NT2/D1 (cell line): Measurements from ENCODE around the gene IFT43.

Experiments used
- DNase-seq: peaks from one replicate; pipeline ENCODE4 v3.0.0-alpha.2; 2011; ENCODE audit warnings: low read depth, low spot score
- H3K27me3 ChIP-seq: 2 replicates; pipeline ENCODE4 v1.6.0; 2011; ENCODE audit warnings: mild to moderate bottlenecking; ENCODE audit not compliant: insufficient read length, insufficient read depth
- H3K36me3 ChIP-seq: 2 replicates; pipeline ENCODE4 v1.6.1; 2011; ENCODE audit warnings: mild to moderate bottlenecking, low read length, mixed read lengths; ENCODE audit not compliant: insufficient read depth, insufficient read length
- H3K4me1 ChIP-seq: 2 replicates; pipeline ENCODE4 v1.5.1; 2011; ENCODE audit not compliant: insufficient read depth, insufficient read length
- H3K4me3 ChIP-seq: 2 replicates; pipeline ENCODE4 v1.5.1; 2011; ENCODE audit warnings: low read depth; ENCODE audit not compliant: insufficient read length
- H3K9ac ChIP-seq: 2 replicates; pipeline ENCODE4 v1.6.0; 2011; ENCODE audit warnings: low read depth; ENCODE audit not compliant: insufficient read length
- H3K9me3 ChIP-seq: 2 replicates; pipeline ENCODE4 v1.5.1; 2011; ENCODE audit warnings: mild to moderate bottlenecking, low read length; ENCODE audit not compliant: insufficient read depth
- SUZ12 ChIP-seq: IDR thresholded peaks from 2 replicates; pipeline ENCODE4 v1.6.1; 2011; ENCODE audit not compliant: insufficient read length, insufficient read depth; ENCODE audit errors: extremely low read depth
- YY1 ChIP-seq: IDR thresholded peaks from 2 replicates; pipeline ENCODE4 v1.6.1; 2011; ENCODE audit not compliant: insufficient read length, insufficient read depth
- ZNF274 ChIP-seq: IDR thresholded peaks from 2 replicates; pipeline ENCODE4 v1.6.1; 2011; ENCODE audit warnings: mild to moderate bottlenecking, low read depth, low read length

IFT43 gene

DNA sequence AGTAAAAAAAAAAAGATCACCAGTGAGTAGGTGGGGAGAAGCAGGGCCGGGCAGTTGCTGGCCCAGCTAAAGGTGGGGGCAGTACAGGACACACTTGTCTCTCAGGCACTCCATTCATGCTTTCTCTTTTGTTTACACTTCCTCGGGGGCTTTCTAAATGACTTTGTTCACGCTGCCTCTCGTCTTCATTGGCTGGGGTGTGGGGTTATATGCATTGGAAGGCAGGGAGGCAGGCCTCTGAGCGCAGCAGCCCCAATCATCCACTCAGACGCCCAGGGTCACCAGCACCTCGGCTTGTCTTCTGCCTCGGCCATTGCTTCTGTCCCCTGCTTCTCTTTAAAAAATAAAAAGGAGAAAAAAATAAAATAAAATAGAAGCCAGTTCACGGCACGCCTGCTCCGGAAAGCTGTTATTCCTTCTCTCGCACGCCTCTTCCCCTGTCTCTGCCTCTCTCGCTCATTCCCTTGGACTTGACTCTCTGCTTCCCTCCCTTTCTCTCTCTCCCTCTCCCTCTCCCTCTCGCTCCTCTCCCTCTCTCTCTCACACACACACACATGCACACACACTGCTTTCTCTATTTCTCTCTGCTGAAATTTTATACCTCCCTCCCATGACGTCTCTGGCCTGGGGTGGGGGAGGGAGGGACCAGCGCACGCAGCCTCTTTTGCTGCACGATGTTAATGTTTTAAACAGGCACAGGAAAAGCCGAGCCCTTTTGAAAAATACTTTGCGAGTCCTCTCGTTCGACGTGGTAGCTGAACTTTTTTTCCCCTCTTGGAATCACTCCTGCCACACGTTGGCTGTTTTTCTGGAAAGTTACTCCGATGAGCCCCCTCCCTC is 3.9 kb upstream of the IFT43 start, which contains the start of gene TGFB3:
Gene TGFB3 (minus strand): TSS at position 570 of the 840 bp plus-strand sequence. CDS start 1,102 bp downstream, outside the sequence.
- Histone ChIP-seq H3K36me3 (no peaks in the 10 kb centered on the region), H3K27me3 (peaks cover 28% of the 10 kb centered on the region), H3K4me3 (peak within 1 kb of the TSS; percentile 57), H3K9ac (peak within 1 kb of the TSS; percentile 79), H3K4me1 (peaks cover 9% of the 10 kb centered on the region), H3K9me3 (no peaks in the 10 kb centered on the region)
- no peak for DNase-seq
- no peak for TF ChIP-seq SUZ12
- TF ChIP-seq YY1, result no peak
- TF ChIP-seq ZNF274, result no peak

DNA sequence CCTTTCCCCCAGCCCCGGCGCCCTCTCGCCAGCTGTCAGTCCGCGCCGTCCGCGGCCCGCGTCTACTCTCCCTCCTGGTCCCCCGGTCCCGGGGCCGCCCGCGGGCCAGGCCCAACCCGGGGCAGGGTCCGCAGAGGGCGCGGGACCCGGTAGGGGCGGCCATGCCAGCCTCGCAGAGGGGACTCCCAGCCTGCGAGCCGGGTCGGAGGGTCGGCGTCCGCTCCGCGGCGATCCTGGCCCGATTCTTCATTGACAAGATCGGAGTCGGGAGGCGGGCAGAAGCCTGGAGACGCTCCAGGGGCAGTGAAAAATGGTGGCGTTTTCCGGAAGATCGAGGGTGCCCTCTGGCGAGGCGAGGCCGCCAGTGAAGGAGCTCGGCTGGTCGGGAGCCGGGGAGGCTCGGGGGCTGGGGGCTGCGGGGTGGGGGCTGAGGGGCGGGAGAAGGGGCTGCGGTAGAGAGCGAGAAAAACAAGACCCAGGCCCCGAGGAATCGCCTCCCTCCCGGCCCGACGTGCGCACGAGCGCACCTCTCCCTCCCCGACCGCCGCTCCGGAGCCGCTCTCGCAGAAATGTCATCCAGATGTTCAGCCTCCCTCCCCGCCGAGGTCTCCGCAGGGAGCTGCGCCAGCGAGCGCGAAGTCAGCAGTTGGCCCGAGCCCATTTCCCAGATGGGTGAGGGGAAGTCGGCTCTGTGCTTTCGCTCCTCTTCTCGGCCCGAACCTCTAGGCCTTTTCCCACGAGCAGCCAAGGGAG is 3.1 kb upstream of the IFT43 start:
- Histone ChIP-seq H3K9me3 (no peaks in the 10 kb centered on the region), H3K4me1 (peaks cover 8% of the 10 kb centered on the region), H3K4me3 (peak overlapping the region; percentile 57), H3K36me3 (no peaks in the 10 kb centered on the region), H3K9ac (peak overlapping the region; percentile 79), H3K27me3 (peaks cover 28% of the 10 kb centered on the region)
- TF ChIP-seq YY1 (no peak), SUZ12 (no peak), ZNF274 (no peak)
- no peak for DNase-seq

DNA sequence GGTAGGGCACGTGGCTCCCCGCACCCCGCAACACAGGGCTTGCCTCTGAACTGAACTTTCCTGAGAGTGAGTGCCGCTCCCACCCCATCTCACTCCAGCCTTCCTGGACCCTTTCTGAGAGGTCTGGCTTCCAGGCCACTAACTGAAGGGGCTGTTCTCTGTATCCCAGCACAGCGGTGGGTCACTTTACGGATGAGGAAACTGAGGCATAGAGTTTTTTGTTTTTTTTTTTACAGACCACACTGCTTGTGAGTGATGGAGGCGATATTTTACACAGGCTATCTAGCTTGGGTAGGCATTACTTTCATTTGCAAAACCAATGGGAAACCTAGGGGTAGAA is 2.6 kb upstream of the IFT43 start:
- TF ChIP-seq SUZ12 (no peak), YY1 (no peak), ZNF274 (no peak)
- no peaks in the 10 kb centered on the region for H3K9me3 ChIP-seq
- H3K9ac ChIP-seq, result peak overlapping the region; percentile 17
- peak overlapping the region; percentile 51 for H3K4me3 ChIP-seq
- H3K4me1 ChIP-seq, result peaks cover 8% of the 10 kb centered on the region
- DNase-seq, result no peak
- peaks cover 28% of the 10 kb centered on the region for H3K27me3 ChIP-seq
- no peaks in the 10 kb centered on the region for H3K36me3 ChIP-seq

DNA sequence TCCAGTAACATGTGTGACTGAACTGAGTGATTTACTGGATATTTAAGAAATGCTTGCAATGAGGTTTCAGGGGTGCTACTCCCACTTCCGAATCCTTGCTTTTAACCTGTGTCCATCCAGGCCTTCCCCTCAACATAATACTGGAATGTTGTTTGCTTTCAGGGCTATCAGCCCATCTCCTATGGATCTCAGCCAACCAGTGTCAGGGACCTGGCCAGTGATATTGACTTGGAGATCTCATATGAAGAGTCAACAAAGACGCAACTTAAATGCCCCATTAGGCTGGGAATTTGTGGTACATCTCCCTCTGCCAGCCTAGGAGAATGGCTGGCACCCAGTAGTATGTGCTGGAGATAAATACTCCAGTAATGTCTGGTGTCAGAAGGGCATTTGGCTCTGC is 889 bp upstream of the IFT43 start:
- Histone ChIP-seq H3K36me3 (peaks cover 11% of the 10 kb centered on the region), H3K4me3 (no peak overlapping the region), H3K9me3 (no peaks in the 10 kb centered on the region), H3K27me3 (peaks cover 28% of the 10 kb centered on the region), H3K4me1 (peaks cover 6% of the 10 kb centered on the region), H3K9ac (no peak overlapping the region)
- TF ChIP-seq SUZ12, result no peak
- no peak for TF ChIP-seq ZNF274
- TF ChIP-seq YY1, result no peak
- no peak for DNase-seq

DNA sequence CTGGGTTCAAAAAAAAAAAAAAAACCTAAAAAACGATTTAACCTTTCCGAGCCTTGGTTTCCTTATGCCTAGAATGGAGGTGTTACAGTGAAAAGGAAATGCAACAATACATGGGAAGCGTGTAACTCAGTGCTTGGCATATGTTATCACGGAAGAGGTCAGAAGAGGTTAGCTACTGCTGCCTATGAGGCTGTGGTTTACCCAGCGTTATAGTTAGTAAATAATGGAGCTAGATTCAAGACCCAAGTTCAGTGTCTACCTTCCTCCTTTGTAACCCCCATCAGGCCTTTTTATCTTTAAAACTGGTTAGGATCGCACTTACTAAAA is 839 bp downstream of the IFT43 start:
- Histone ChIP-seq H3K27me3 (peaks cover 28% of the 10 kb centered on the region), H3K36me3 (peaks cover 26% of the 10 kb centered on the region), H3K9me3 (no peaks in the 10 kb centered on the region), H3K4me1 (no peaks in the 10 kb centered on the region), H3K4me3 (peak overlapping the region; percentile 81), H3K9ac (peak overlapping the region; percentile 83)
- no peak for DNase-seq
- no peak for TF ChIP-seq ZNF274
- TF ChIP-seq YY1, result no peak
- no peak for TF ChIP-seq SUZ12

DNA sequence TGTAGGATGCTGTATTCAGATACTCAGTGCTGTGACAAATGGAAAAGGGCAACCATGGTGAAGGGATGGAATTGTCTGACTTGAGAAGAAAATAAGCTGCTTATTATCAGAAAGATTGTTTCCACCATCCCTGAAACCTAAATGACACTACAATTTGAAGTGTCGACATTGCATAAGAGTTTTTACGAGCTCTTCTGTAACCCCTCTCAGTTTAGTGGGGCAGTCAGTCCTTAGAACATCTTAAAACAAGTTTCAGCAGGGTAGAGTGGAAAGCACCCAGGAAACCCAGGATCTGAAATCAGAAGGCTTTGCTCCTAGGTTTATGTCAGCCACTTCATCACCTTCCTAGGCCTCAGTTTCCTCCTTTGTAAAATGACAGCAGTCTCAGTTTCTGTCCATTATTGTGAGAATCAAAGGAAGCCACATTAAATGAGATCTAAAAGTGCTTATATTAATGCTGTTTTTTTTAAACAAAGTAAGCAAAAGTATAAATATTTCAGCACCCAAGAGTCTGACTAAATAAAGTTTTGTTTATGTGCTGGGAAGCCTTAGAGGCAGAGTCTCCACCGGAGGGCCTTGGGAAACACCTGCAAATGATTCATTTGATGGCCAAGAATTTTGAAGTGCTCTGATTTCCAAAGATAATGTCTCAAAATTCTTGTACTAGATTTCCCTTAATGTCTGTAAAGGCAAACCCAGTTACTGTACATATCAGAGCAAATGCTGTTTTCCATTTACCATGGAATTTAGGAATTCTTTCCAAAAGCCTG is 1.8 kb downstream of the IFT43 start:
- DNase-seq, result no peak
- peaks cover 32% of the 10 kb centered on the region for H3K36me3 ChIP-seq
- no peak overlapping the region for H3K9ac ChIP-seq
- peaks cover 28% of the 10 kb centered on the region for H3K27me3 ChIP-seq
- no peaks in the 10 kb centered on the region for H3K9me3 ChIP-seq
- no peak for TF ChIP-seq SUZ12
- no peak overlapping the region for H3K4me3 ChIP-seq
- H3K4me1 ChIP-seq, result no peaks in the 10 kb centered on the region

DNA sequence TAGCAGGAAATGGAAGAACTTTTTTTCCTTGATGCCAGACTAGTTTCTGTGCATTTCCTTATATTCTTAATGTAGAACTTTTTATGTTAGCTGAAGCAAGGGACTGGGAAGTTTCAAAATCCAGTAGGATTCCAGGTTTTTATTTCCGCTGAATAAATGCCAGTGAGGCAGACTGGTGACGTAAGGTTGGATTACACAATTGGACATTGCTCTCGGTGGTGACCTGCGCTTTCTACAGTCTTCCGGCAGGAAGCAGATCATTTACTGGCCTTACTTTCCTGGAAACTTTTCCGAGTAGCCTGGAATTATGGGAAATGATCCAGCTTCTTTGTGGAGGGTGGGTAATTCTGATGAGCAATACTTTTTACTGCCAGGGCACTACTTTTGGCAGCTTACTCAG is 3.6 kb downstream of the IFT43 start:
- TF ChIP-seq YY1 (no peak), SUZ12 (no peak), ZNF274 (no peak)
- H3K36me3 ChIP-seq, result peaks cover 44% of the 10 kb centered on the region
- no peak overlapping the region for H3K9ac ChIP-seq
- H3K27me3 ChIP-seq, result peaks cover 13% of the 10 kb centered on the region
- no peaks in the 10 kb centered on the region for H3K4me1 ChIP-seq
- H3K9me3 ChIP-seq, result no peaks in the 10 kb centered on the region
- no peak for DNase-seq
- no peak overlapping the region for H3K4me3 ChIP-seq
